RWPE2 (cell line): Measurements from ENCODE around the gene GPR31.
"Not testable (repeated sequence)": the region's sequence is repeated elsewhere in the genome, so short reads cannot be mapped to it uniquely, and the experiment has no call there.

Experiments
- ATAC-seq: fragments of 200-7000 bp; cut with Tn5 transposase; 3 replicates; pipeline ENCODE4 v1.9.1; 2021; ENCODE audit warnings: low read depth
- DNase-seq: peaks from one replicate; pipeline ENCODE4 v3.0.0-alpha.2; 2020; ENCODE audit warnings: low spot score
- H3K27ac ChIP-seq: fragments of 450-650 bp; 2 replicates; pipeline ENCODE4 v1.5.1; 2017; ENCODE audit warnings: mild to moderate bottlenecking; ENCODE audit not compliant: poor library complexity, severe bottlenecking
- H3K27me3 ChIP-seq: fragments of 250-450 bp; sonication (Bioruptor Pico); 2 replicates; pipeline ENCODE4 v1.5.1; 2021; ENCODE audit warnings: mild to moderate bottlenecking, moderate library complexity; ENCODE audit not compliant: insufficient read depth, poor library complexity, severe bottlenecking
- H3K36me3 ChIP-seq: fragments of 250-450 bp; sonication (Bioruptor Pico); 2 replicates; pipeline ENCODE4 v1.5.1; 2020; ENCODE audit warnings: low read depth, mild to moderate bottlenecking, moderate library complexity
- H3K4me1 ChIP-seq: fragments of 250-450 bp; sonication (Bioruptor Pico); 2 replicates; pipeline ENCODE4 v1.5.1; 2021; ENCODE audit warnings: mild to moderate bottlenecking, moderate library complexity; ENCODE audit not compliant: insufficient read depth, poor library complexity, severe bottlenecking
- H3K4me3 ChIP-seq: fragments of 250-450 bp; sonication (Bioruptor Pico); 2 replicates; pipeline ENCODE4 v1.5.1; 2021; ENCODE audit warnings: mild to moderate bottlenecking, moderate library complexity; ENCODE audit not compliant: severe bottlenecking
- H3K9me3 ChIP-seq: fragments of 250-450 bp; sonication (Bioruptor Pico); 2 replicates; pipeline ENCODE4 v1.5.1; 2021; ENCODE audit warnings: mild to moderate bottlenecking, moderate library complexity; ENCODE audit not compliant: severe bottlenecking
- TF ChIP-seq, protein P1 (sequence below): fragments of 450-650 bp; IDR thresholded peaks from one replicate; pipeline ENCODE4 v1.5.1; 2017; ENCODE audit warnings: mild to moderate bottlenecking, moderate library complexity; ENCODE audit not compliant: poor library complexity, severe bottlenecking

Gene GPR31

DNA sequence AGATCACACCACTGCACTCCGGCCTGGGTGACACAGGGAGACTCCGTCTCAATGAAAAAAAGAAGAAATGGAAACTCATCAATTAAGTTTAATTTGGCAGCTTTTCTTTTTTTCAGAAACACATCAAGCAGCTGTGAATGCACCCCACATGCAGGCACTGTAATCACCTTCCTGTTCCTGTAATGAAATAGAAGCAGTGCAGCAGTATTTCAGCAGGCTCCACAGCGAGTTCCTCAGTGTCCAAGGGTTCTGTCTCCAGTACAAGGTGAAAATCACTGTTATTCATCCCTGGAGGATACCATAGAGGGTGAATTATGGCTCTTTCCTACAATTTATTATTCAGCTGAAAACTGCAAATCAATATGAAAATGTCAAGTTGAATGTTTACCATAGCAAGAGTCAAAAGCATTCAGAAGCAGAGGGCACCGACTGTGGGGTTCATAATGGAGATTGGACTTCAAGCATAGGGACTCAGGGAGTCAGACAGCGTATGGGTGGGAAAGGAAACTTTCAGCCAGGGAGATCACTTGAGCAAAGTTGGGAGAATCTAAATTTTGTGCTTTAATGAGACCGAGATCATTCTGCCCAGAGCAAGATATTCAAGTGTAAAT, 35.8 kb upstream of the GPR31 start:
- H3K27me3 ChIP-seq: peaks cover 20% of the 10 kb centered on the region
- H3K27ac ChIP-seq, DNase-seq, H3K4me1 ChIP-seq, ATAC-seq, H3K4me3 ChIP-seq, H3K9me3 ChIP-seq, H3K36me3 ChIP-seq: not testable (repeated sequence)

DNA sequence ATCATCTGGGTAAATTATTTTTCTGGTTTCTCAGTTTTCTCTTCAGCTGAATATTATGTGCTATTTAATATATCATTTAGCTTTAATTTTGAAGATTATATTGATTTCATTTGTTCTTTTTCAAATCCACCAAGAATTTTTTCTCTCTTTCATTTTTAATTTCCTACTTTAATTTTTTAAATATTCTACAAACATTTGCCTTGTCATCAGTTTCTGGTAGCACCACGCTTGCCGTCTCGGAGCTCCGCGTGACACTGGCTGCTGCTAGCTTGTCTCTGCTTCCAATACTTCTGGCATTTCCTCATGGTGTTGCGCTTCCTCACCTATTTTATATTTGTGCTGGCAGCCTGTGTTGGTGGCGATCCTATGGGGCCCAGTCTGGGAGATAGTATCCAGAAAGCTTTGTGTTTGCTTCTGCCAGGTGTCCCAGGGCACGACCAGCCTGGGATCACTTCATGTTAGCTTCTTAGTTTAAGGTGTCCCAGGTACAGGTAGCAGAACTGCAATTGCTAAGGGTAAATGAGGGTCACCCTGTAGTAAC, 33.3 kb upstream of the GPR31 start:
- ATAC-seq, DNase-seq, H3K27me3 ChIP-seq, H3K9me3 ChIP-seq, H3K4me1 ChIP-seq, H3K4me3 ChIP-seq, H3K27ac ChIP-seq, H3K36me3 ChIP-seq: not testable (repeated sequence)

DNA sequence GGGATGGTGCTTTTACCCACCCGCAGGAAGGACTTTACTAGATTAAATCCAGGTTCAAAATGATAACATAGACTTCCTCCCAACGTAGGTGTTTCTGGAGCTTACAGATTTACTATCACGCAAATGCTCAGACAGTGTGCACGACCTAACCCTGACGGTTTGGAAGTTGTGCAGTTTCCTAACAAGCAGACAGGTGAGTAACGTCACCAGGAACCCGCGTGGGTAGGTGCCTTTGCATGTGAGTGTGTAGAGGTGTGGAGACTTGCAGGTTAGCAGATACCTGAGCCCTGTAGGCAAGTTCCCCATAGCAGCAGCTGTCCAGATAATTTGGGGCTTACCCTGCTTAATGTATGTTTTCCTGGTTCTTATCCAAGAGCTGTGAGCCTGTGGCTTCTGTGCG, 29.5 kb upstream of the GPR31 start:
- DNase-seq, H3K27me3 ChIP-seq, ATAC-seq: not testable (repeated sequence)

DNA sequence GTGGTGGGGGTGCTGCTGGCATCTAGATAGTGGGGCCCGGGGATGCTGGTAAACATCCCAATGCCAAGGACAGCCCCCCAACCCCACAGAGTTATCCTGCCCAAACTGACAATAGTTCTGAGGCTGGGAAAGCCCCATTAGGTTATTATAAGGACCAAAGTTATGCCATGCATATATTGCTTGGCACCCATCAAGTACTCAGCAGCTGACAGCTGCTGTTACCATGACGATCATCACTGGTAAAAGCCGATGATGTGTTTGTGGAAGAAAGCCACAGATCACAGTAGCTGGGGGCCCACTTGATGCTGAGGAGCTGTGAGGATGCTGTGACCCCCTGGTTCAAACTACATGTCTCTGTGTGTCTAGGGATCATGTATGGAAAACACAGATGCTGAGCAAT, 27.3 kb upstream of the GPR31 start:
- not testable (repeated sequence) for H3K9me3 ChIP-seq, H3K4me1 ChIP-seq, H3K36me3 ChIP-seq, ATAC-seq, H3K27ac ChIP-seq, DNase-seq, H3K4me3 ChIP-seq, H3K27me3 ChIP-seq

More for the DNA sequence above, 29.5 kb upstream of the GPR31 start:
- H3K4me1 ChIP-seq, H3K9me3 ChIP-seq, H3K4me3 ChIP-seq, H3K36me3 ChIP-seq, H3K27ac ChIP-seq: not testable (repeated sequence)

DNA sequence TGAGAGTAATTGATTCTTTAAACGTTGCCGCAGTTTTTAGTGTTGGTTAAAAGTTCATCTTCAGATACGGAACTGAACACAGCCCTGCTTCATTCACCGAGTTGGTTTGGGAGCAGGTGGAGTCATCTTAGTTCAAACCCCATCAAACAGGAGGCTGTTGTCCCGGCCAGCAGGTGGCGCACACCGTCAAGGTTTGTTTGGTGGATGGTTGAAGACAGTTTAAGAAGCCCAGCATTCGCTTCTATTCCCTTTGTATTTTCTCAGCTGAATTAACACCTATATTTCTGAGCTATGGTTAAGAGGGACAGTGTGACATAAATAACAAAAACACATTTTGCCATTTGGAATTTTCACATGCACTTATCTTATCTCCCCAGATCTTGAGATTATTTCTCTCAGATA, 25.1 kb upstream of the GPR31 start:
- peak; percentile 82 for ATAC-seq
- not testable (repeated sequence) for H3K36me3 ChIP-seq, H3K4me1 ChIP-seq, H3K27me3 ChIP-seq, H3K4me3 ChIP-seq, DNase-seq, H3K27ac ChIP-seq, H3K9me3 ChIP-seq
- TF ChIP-seq, protein P1, sequence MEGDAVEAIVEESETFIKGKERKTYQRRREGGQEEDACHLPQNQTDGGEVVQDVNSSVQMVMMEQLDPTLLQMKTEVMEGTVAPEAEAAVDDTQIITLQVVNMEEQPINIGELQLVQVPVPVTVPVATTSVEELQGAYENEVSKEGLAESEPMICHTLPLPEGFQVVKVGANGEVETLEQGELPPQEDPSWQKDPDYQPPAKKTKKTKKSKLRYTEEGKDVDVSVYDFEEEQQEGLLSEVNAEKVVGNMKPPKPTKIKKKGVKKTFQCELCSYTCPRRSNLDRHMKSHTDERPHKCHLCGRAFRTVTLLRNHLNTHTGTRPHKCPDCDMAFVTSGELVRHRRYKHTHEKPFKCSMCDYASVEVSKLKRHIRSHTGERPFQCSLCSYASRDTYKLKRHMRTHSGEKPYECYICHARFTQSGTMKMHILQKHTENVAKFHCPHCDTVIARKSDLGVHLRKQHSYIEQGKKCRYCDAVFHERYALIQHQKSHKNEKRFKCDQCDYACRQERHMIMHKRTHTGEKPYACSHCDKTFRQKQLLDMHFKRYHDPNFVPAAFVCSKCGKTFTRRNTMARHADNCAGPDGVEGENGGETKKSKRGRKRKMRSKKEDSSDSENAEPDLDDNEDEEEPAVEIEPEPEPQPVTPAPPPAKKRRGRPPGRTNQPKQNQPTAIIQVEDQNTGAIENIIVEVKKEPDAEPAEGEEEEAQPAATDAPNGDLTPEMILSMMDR: peak; percentile 37

DNA sequence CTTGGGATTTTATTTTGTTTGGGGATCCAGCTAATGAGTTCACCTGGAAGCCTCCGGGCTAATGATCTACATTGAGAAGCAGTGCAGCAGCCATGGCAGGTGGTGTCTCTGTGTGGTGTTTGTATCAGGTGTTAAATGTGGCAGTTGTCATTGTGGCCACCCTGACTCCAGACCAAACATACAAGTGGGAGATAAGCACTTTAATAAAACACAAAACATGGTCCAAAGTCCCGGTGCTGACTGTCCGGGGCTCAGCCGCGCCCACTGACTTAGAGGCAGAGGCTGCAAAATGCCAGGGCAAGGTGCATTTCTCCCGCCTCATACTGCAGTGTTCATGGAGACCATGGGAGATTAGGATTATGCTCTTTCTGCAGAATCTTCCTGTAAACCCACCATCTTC, 23.6 kb upstream of the GPR31 start:
- not testable (repeated sequence) for DNase-seq, H3K36me3 ChIP-seq, H3K9me3 ChIP-seq, H3K27me3 ChIP-seq, ATAC-seq, H3K4me3 ChIP-seq, H3K4me1 ChIP-seq, H3K27ac ChIP-seq

DNA sequence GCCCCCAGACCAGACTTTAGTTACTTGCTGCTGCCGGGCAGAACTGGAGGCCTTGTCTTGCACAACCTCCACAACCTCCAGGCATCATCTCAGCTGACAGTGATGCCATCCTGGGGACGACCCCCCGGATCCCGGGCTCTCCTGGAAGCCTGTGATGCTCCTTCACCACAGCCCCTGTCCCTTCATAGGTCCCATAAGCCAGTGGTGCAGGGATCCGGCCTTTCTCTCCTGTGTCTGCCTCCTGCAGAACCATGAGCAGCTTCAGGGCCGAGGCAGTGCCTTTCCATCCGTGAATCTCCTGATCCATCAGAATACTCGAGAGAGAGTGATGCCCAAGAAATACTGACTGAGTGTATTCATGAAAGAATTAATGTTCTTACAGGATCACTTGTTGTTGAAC, 22.3 kb upstream of the GPR31 start:
- H3K27me3 ChIP-seq, H3K27ac ChIP-seq, H3K4me1 ChIP-seq, H3K9me3 ChIP-seq, H3K36me3 ChIP-seq, ATAC-seq, H3K4me3 ChIP-seq, DNase-seq: not testable (repeated sequence)

DNA sequence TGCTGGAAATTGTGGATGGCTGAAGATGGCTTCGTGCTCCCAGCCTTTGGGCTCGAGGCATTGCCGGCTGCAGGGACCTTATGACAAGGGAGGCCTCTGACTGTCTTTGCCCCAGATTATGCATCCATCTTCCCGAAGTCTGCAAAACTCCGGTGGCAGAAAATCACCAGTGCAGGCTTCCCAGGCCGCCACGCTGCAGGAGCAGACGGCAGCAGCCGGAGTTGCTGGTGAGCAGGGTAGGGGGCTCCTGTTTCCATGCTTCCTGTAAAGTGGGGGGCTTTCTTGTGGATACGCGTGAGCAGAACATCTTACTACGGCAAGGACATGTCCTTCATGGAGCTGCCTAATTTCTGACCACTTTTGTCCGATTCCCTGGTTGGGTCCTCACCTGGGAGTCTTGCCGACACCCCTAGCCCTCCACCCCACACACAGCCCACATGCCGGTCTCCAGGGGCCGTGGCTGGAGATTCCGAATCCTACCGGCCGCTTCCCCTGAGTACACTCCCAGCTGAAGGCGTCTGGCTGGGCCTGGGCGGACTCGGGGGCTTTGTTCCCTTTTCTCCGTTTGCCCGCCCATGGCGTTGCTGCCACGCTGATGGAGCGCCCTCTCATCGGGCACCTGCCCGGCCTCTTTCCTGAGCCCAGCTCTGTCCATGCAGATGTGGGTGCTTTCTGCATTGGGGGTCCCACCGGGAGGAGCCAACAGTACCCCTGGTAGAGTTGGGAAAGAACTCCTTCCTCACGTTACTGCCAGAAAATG, 21.3 kb upstream of the GPR31 start:
- not testable (repeated sequence) for H3K36me3 ChIP-seq, H3K4me3 ChIP-seq, DNase-seq, H3K27me3 ChIP-seq, H3K9me3 ChIP-seq, H3K4me1 ChIP-seq, H3K27ac ChIP-seq, ATAC-seq

DNA sequence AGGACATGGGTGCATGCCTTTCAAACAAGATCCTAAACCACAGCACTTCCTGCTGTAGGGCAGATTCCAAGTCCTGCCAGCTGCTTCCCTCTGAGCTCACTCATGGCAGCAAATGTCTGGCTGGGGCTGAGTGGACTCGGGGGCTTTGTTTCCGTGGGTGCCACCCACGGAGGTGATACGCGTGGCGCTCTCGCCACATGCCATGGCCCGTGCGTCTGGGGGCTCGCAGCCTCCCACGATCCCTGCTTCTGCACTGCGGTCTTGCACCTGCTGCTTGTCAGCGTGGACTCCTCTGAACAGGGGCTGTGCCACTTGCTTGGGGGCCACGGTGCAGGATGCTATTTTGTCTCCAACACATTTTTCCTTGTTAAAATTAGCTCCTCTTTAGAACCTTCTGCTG, 19.5 kb upstream of the GPR31 start:
- H3K27me3 ChIP-seq, H3K4me1 ChIP-seq, H3K36me3 ChIP-seq, DNase-seq, ATAC-seq, H3K9me3 ChIP-seq, H3K4me3 ChIP-seq, H3K27ac ChIP-seq: not testable (repeated sequence)

DNA sequence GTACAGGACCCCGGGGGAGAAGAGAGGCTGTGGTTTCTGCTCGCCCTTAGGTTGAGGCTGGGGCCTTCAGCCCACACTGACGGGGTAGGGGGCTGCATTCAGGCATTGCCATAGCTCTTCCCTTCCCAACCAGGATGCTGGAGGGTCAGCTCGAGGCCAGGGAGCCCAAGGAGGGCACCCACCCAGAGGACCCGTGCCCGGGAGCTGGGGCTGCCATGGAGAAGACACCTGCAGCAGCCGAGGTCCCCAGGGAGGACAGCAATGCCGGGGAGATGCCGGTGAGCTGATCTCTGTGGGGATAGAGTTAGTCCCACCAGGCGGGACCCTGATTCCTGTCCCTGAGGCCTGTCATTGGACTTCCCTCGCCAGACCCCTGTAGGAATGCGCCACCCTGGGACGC, 14.2 kb upstream of the GPR31 start:
- not testable (repeated sequence) for DNase-seq, ATAC-seq, H3K4me3 ChIP-seq, H3K9me3 ChIP-seq, H3K4me1 ChIP-seq, H3K27me3 ChIP-seq, H3K36me3 ChIP-seq, H3K27ac ChIP-seq
